ENCODE results near the gene BTG2. TPM values are rescaled to one million over a fixed set of nuclear protein-coding genes. Genes with fewer than 3 reads are reported as not detected.

The BTG2 gene
- total RNA-seq, 1 donor: 14.5 TPM

- Histone ChIP-seq H3K79me2 (ENCODE audit: insufficient read depth, low read length) (no peaks in the 10 kb centered on the region), H3K27me3 (ENCODE audit: insufficient read depth, low read length) (no peaks in the 10 kb centered on the region), H3K4me3 (ENCODE audit: insufficient read depth, low read length) (no peak overlapping the region), H3K4me2 (ENCODE audit: insufficient read depth, low read length) (no peak overlapping the region), H4K20me1 (ENCODE audit: insufficient read depth, low read length) (no peaks in the 10 kb centered on the region), H2AFZ (ENCODE audit: low read length) (no peak overlapping the region), H3K27ac (ENCODE audit: low read depth, low read length) (no peak overlapping the region), H3K36me3 (ENCODE audit: insufficient read depth, low read length) (no peaks in the 10 kb centered on the region), H3K9me3 (ENCODE audit: low read depth, low read length) (no peaks in the 10 kb centered on the region), H3K4me1 (ENCODE audit: insufficient read depth, low read length) (peaks cover 21% of the 10 kb centered on the region)
- no peak for TF ChIP-seq CTCF (IDR thresholded peaks at IDR 0.05; ENCODE audit: extremely low read depth, low read depth, low read length)
- no peak for DNase-seq (ENCODE audit: insufficient read length, low spot score, missing footprints)
Measured at GRCh38 chr1:203271962-203272632, 33.2 kb upstream of the BTG2 start.

- H3K79me2 ChIP-seq (ENCODE audit: insufficient read depth, low read length): no peaks in the 10 kb centered on the region
- TF ChIP-seq CTCF (IDR thresholded peaks at IDR 0.05; ENCODE audit: extremely low read depth, low read depth, low read length): no peak
- peak overlapping the region; percentile 66 for H3K4me2 ChIP-seq (ENCODE audit: insufficient read depth, low read length)
- peaks cover 19% of the 10 kb centered on the region for H3K4me1 ChIP-seq (ENCODE audit: insufficient read depth, low read length)
- peak overlapping the region; percentile 55 for H3K4me3 ChIP-seq (ENCODE audit: insufficient read depth, low read length)
- peak overlapping the region; percentile 72 for H2AFZ ChIP-seq (ENCODE audit: low read length)
- no peaks in the 10 kb centered on the region for H3K27me3 ChIP-seq (ENCODE audit: insufficient read depth, low read length)
- DNase-seq (ENCODE audit: insufficient read length, low spot score, missing footprints): no peak
- H3K27ac ChIP-seq (ENCODE audit: low read depth, low read length): no peak overlapping the region
- no peaks in the 10 kb centered on the region for H4K20me1 ChIP-seq (ENCODE audit: insufficient read depth, low read length)
- H3K36me3 ChIP-seq (ENCODE audit: insufficient read depth, low read length): no peaks in the 10 kb centered on the region
- no peaks in the 10 kb centered on the region for H3K9me3 ChIP-seq (ENCODE audit: low read depth, low read length)
Measured at GRCh38 chr1:203272633-203273205, 32.6 kb upstream of the BTG2 start.

- Histone ChIP-seq H4K20me1 (ENCODE audit: insufficient read depth, low read length) (no peaks in the 10 kb centered on the region), H3K4me1 (ENCODE audit: insufficient read depth, low read length) (peaks cover 21% of the 10 kb centered on the region), H3K9me3 (ENCODE audit: low read depth, low read length) (no peaks in the 10 kb centered on the region), H3K27me3 (ENCODE audit: insufficient read depth, low read length) (no peaks in the 10 kb centered on the region), H2AFZ (ENCODE audit: low read length) (peak overlapping the region; percentile 72), H3K79me2 (ENCODE audit: insufficient read depth, low read length) (no peaks in the 10 kb centered on the region), H3K4me3 (ENCODE audit: insufficient read depth, low read length) (peak overlapping the region; percentile 55), H3K4me2 (ENCODE audit: insufficient read depth, low read length) (peak overlapping the region; percentile 66), H3K36me3 (ENCODE audit: insufficient read depth, low read length) (no peaks in the 10 kb centered on the region), H3K27ac (ENCODE audit: low read depth, low read length) (no peak overlapping the region)
- TF ChIP-seq CTCF (IDR thresholded peaks at IDR 0.05; ENCODE audit: extremely low read depth, low read depth, low read length): peak; percentile 97
- peak; percentile 93 for DNase-seq (ENCODE audit: insufficient read length, low spot score, missing footprints)
Measured at GRCh38 chr1:203273206-203273868, 32.0 kb upstream of the BTG2 start.

Data from osteoblast (primary cell).